Measurements from ENCODE around the gene SAMD14.

Gene SAMD14

DNA sequence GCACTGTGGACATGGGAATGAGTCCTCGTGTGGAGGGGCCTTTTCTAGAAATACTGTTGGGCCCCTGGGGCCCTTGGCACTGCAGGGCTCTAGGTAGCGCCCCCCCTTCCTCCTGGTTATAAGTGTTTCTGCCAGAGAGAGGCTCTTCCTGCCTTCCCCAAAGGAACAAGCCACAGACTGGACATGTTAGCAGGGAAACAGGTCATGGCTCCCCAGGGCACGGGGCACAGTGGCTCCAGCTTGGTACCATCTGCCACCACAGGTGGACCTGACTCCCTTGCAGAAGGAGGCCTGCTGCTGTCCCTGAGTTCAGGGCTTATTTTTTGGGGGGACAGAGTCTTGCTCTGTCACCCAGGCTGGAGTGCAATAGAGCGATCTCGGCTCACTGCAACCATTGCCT, 26.0 kb downstream of the SAMD14 start:
- Histone ChIP-seq H3K4me3 (ENCODE audit: low read depth in 1 of 2, low read length in 2 of 2) (no peak overlapping the region), H3K4me1 (ENCODE audit: control insufficient read depth in 1 of 2, insufficient read depth in 2 of 2, low read length in 2 of 2) (peaks cover 29 to 40% of the 10 kb centered on the region in 2 donors), H3K27me3 (ENCODE audit: low read depth, low read length) (no peaks in the 10 kb centered on the region), H3K36me3 (ENCODE audit: control insufficient read depth in 1 of 2, insufficient read depth in 2 of 2, low read length in 2 of 2) (peaks cover 30 to 50% of the 10 kb centered on the region in 2 donors), H3K9me3 (ENCODE audit: control insufficient read depth in 1 of 2, low read length in 2 of 2) (no peaks in the 10 kb centered on the region), H3K27ac (ENCODE audit: low read length) (no peak overlapping the region)

DNA sequence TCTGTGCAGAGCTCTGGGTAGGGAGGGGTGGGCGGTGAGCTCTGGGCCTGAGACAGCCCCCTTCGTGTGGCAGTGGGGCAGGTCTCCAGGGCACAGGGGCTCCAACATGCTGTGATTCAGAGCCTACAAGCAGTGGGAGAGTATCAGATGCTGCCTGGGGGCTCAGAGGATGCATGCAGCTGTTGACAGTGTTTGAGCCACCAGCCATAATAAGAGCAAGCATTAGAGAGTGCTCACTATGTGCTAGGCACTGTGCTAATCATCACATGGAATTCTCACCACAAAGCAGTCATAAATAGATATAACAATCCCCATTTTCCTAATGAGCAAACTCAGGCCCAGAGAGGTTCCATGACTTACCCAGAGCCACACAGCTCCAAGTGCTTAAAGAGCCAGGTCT, 26.7 kb downstream of the SAMD14 start:
- peaks cover 29 to 40% of the 10 kb centered on the region in 2 donors for H3K4me1 ChIP-seq (ENCODE audit: control insufficient read depth in 1 of 2, insufficient read depth in 2 of 2, low read length in 2 of 2)
- H3K27me3 ChIP-seq (ENCODE audit: low read depth, low read length) = no peaks in the 10 kb centered on the region
- H3K4me3 ChIP-seq (ENCODE audit: low read depth in 1 of 2, low read length in 2 of 2) = no peak overlapping the region
- H3K36me3 ChIP-seq (ENCODE audit: control insufficient read depth in 1 of 2, insufficient read depth in 2 of 2, low read length in 2 of 2) = peaks cover 30 to 50% of the 10 kb centered on the region in 2 donors
- no peak overlapping the region for H3K27ac ChIP-seq (ENCODE audit: low read length)
- no peaks in the 10 kb centered on the region for H3K9me3 ChIP-seq (ENCODE audit: control insufficient read depth in 1 of 2, low read length in 2 of 2)

DNA sequence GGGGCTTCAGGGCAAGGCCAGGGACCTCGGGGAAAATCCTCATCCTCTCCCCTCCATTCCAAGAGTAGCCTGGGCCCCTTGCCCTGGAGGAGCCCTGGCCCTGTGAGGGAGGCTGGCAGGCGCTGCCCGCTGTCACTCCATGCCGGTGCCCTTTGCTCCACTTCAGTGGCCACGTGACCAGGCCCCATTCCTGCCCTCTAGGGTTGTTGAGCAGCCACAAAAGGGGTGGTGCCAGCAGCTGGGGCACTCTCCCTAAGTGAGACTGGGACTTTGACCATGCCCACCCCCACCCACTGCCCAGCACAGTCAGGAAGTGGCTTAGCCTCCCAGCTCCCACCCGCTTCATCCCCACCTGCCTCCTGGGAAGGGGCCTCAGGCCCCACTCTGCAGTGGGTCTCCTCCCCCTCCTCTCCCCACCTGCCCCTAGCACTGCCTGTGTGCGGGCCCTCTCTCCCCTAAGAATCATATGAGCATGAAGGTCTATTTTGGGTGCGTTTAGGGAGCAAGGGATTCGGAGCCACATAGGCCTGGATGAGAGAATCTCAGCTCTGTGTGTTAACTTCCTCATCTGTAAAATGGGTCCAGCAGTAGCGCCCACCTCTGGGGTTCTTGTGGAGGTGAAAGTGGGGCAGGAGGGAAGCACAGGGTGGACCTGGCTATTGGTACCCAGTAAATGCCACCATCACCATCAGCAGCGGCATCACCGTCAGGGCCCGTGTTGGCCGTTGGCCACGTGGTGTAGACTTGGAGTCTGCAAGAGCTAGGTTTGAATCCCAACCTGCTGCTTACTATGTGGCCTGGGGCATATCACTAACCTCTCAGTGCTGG, 27.6 kb downstream of the SAMD14 start:
- Histone ChIP-seq H3K4me3 (ENCODE audit: low read depth in 1 of 2, low read length in 2 of 2) (no peak overlapping the region), H3K36me3 (ENCODE audit: control insufficient read depth in 1 of 2, insufficient read depth in 2 of 2, low read length in 2 of 2) (peaks cover 28 to 50% of the 10 kb centered on the region in 2 donors), H3K27ac (ENCODE audit: low read length) (peak overlapping the region; percentile 74), H3K9me3 (ENCODE audit: control insufficient read depth in 1 of 2, low read length in 2 of 2) (no peaks in the 10 kb centered on the region), H3K4me1 (ENCODE audit: control insufficient read depth in 1 of 2, insufficient read depth in 2 of 2, low read length in 2 of 2) (peaks cover 29 to 40% of the 10 kb centered on the region in 2 donors), H3K27me3 (ENCODE audit: low read depth, low read length) (no peaks in the 10 kb centered on the region)

DNA sequence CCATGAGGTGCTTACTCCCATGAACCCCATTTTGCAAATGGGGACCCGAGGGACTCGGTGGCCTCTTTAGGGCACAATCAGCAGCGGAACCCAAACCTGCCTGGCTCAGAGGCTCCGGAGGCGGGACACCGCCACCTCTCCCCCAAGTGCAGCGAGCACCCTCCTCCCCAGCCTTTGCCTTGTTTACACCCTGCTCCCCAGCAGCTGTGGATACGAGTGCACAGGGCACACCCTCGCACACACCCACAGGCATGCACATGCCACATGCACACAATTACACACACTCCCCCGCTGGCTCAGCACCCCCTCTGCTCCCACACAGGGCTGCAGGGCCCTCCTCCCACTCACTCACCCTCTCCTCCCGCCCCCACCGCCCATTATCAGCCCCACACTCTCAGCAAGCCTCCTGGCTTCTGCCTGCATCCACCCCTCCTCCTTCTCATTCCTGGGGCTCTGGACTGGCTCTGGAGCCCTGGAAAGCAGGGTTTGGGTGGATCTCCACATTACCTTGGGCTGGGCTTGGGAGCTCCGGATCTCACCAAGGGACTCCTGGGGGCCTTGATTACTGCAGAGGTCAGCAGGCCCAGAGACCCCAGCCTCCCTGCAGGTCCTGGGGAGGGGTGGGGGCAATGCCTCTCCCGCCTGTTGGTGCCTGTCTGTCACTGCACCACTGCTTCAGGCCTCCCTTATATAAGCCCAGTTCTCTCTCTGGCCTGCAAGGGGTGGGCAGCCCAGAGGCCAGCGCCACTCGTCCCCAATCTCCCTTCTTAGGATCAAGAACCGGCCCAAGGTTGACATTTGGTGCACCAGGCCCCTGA, 28.4 kb downstream of the SAMD14 start:
- H3K9me3 ChIP-seq (ENCODE audit: control insufficient read depth in 1 of 2, low read length in 2 of 2) = no peaks in the 10 kb centered on the region
- H3K36me3 ChIP-seq (ENCODE audit: control insufficient read depth in 1 of 2, insufficient read depth in 2 of 2, low read length in 2 of 2) = peaks cover 26 to 44% of the 10 kb centered on the region in 2 donors
- peaks cover 29 to 48% of the 10 kb centered on the region in 2 donors for H3K4me1 ChIP-seq (ENCODE audit: control insufficient read depth in 1 of 2, insufficient read depth in 2 of 2, low read length in 2 of 2)
- H3K27ac ChIP-seq (ENCODE audit: low read length) = peak overlapping the region; percentile 69
- H3K4me3 ChIP-seq (ENCODE audit: low read depth in 1 of 2, low read length in 2 of 2) = peak overlapping the region in 1 of 2 donors; percentile 21
- no peaks in the 10 kb centered on the region for H3K27me3 ChIP-seq (ENCODE audit: low read depth, low read length)

DNA sequence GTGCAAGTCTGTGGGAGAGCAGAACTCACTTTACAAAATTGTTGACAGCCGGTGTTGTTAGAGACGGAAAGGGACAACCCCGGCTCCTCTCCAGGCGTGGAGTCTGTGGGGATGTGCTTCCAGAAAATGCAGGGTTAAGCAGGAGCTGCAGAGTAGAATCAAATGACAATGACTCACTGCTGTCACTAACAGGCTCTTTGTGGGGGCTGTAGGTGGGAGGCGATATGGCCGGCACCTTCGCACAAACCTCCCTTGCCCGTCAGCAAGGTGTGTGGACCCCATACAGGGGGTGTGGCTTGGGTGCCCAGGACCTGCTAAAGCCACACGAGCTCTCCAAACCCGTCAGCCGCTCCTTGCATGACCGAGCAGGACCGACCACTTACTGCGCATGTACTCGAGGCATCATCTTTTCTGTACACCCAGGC, 29.0 kb downstream of the SAMD14 start:
- peak overlapping the region in 1 of 2 donors; percentile 21 for H3K4me3 ChIP-seq (ENCODE audit: low read depth in 1 of 2, low read length in 2 of 2)
- peak overlapping the region; percentile 56 for H3K27ac ChIP-seq (ENCODE audit: low read length)
- H3K4me1 ChIP-seq (ENCODE audit: control insufficient read depth in 1 of 2, insufficient read depth in 2 of 2, low read length in 2 of 2) = peaks cover 29 to 54% of the 10 kb centered on the region in 2 donors
- H3K27me3 ChIP-seq (ENCODE audit: low read depth, low read length) = no peaks in the 10 kb centered on the region
- H3K9me3 ChIP-seq (ENCODE audit: control insufficient read depth in 1 of 2, low read length in 2 of 2) = no peaks in the 10 kb centered on the region
- peaks cover 21 to 39% of the 10 kb centered on the region in 2 donors for H3K36me3 ChIP-seq (ENCODE audit: control insufficient read depth in 1 of 2, insufficient read depth in 2 of 2, low read length in 2 of 2)

DNA sequence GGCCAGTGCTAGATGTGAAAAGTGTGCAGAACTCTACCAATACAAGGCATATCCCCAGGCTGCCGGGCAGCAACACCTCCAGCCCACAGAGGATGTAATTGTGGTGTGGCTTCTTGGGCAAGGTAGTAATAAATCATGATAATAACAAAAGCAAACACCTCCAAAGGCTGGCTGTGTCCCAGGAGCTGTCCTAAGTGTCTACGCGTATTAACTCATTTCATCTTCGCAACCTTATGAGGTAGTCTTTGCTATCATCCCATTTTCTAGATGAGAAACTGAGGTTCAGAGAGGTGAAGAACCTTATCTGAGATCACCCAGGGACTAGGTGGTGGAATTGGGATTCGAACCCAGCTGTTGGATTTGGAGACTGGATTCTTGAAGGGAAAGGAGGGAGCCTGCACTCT, 29.5 kb downstream of the SAMD14 start:
- Histone ChIP-seq H3K9me3 (ENCODE audit: control insufficient read depth in 1 of 2, low read length in 2 of 2) (no peaks in the 10 kb centered on the region), H3K36me3 (ENCODE audit: control insufficient read depth in 1 of 2, insufficient read depth in 2 of 2, low read length in 2 of 2) (peaks cover 17 to 35% of the 10 kb centered on the region in 2 donors), H3K4me3 (ENCODE audit: low read depth in 1 of 2, low read length in 2 of 2) (no peak overlapping the region), H3K27ac (ENCODE audit: low read length) (peak overlapping the region; percentile 56), H3K4me1 (ENCODE audit: control insufficient read depth in 1 of 2, insufficient read depth in 2 of 2, low read length in 2 of 2) (peaks cover 29 to 57% of the 10 kb centered on the region in 2 donors), H3K27me3 (ENCODE audit: low read depth, low read length) (no peaks in the 10 kb centered on the region)

DNA sequence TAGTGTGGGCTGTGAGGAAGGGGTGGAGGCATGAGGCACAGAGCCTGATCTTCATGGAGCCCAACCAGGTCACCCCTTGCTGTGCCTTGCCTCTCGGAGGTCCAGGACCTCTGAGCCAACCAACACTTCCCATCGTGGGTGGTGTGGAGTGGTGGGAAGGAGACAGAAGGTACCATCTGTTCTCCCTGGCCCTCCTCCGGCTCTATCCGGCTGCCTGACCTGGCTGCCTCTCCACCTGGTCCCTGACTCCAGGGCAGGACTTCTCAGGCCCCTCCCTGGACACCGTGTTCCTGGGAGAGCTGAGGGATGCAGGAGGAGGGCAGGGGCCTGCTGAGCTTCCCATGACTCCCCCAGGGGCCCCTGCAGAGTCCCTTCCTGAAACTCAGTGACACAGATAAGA, 31.0 kb downstream of the SAMD14 start:
- Histone ChIP-seq H3K27me3 (ENCODE audit: low read depth, low read length) (no peaks in the 10 kb centered on the region), H3K36me3 (ENCODE audit: control insufficient read depth in 1 of 2, insufficient read depth in 2 of 2, low read length in 2 of 2) (peaks cover 16 to 25% of the 10 kb centered on the region in 2 donors), H3K4me1 (ENCODE audit: control insufficient read depth in 1 of 2, insufficient read depth in 2 of 2, low read length in 2 of 2) (peaks cover 29 to 57% of the 10 kb centered on the region in 2 donors), H3K4me3 (ENCODE audit: low read depth in 1 of 2, low read length in 2 of 2) (no peak overlapping the region), H3K9me3 (ENCODE audit: control insufficient read depth in 1 of 2, low read length in 2 of 2) (no peaks in the 10 kb centered on the region), H3K27ac (ENCODE audit: low read length) (no peak overlapping the region)

DNA sequence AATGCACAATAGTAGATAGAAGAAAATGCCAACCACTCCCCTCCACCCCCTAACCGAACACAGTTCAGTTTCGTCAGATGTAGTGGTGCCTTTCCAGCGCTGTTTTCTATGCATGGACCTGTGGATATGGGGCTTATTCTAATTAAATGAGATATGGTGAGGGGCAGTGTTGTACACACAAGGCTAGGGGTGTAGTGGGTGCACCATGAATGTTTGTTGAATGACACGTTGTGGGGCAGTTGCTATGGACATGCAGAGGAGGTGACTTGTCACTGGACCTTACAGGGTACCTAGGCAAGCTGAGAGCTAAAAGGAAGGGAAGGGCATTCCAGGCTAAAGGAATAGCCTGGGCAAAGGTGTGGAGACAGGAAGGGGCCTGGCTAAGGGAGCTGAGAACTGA, 31.4 kb downstream of the SAMD14 start:
- no peaks in the 10 kb centered on the region for H3K27me3 ChIP-seq (ENCODE audit: low read depth, low read length)
- no peaks in the 10 kb centered on the region for H3K9me3 ChIP-seq (ENCODE audit: control insufficient read depth in 1 of 2, low read length in 2 of 2)
- peaks cover 16 to 25% of the 10 kb centered on the region in 2 donors for H3K36me3 ChIP-seq (ENCODE audit: control insufficient read depth in 1 of 2, insufficient read depth in 2 of 2, low read length in 2 of 2)
- no peak overlapping the region for H3K27ac ChIP-seq (ENCODE audit: low read length)
- peaks cover 29 to 56% of the 10 kb centered on the region in 2 donors for H3K4me1 ChIP-seq (ENCODE audit: control insufficient read depth in 1 of 2, insufficient read depth in 2 of 2, low read length in 2 of 2)
- no peak overlapping the region for H3K4me3 ChIP-seq (ENCODE audit: low read depth in 1 of 2, low read length in 2 of 2)

DNA sequence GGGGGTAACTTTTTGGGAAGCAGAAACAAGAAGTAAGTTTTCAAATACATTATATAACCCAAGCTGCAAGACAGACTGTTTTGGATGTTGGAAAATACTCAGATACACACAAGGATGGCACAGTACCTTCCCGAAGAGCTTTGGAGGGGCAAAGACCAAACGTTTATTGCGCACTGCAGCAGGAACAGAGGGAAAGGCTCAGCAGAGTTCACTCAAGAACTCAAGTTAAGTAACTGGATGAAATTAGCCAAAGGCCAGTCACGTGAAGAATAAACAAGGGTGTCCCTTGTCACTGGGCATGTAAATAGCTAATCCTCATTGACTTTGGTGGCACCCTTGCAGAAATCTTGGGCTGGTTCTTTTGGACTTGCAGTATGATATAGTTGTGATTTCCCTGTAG, 32.0 kb downstream of the SAMD14 start:
- peaks cover 16 to 25% of the 10 kb centered on the region in 2 donors for H3K36me3 ChIP-seq (ENCODE audit: control insufficient read depth in 1 of 2, insufficient read depth in 2 of 2, low read length in 2 of 2)
- H3K9me3 ChIP-seq (ENCODE audit: control insufficient read depth in 1 of 2, low read length in 2 of 2) = no peaks in the 10 kb centered on the region
- H3K27me3 ChIP-seq (ENCODE audit: low read depth, low read length) = no peaks in the 10 kb centered on the region
- no peak overlapping the region for H3K4me3 ChIP-seq (ENCODE audit: low read depth in 1 of 2, low read length in 2 of 2)
- no peak overlapping the region for H3K27ac ChIP-seq (ENCODE audit: low read length)
- H3K4me1 ChIP-seq (ENCODE audit: control insufficient read depth in 1 of 2, insufficient read depth in 2 of 2, low read length in 2 of 2) = peaks cover 29 to 50% of the 10 kb centered on the region in 2 donors

DNA sequence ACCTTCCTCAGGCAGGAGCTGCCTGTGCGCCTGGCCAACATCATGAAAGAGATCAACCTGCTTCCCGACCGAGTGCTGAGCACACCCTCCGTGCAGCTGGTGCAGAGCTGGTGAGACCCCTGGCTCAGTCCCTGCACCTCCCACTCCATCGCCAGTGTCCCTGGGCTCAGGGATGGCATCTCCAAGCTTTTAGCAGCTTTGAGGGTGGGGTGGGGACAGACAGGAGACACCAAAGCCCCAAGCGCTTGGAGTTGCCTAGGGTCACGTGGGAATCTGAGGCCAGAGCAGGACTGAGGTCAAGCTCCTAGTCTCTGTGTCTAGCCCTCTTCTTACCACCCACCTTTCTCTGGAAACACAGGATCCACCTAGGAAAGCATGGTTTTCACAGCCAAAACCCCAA, 32.5 kb downstream of the SAMD14 start:
- H3K27ac ChIP-seq (ENCODE audit: low read length) = no peak overlapping the region
- H3K27me3 ChIP-seq (ENCODE audit: low read depth, low read length) = no peaks in the 10 kb centered on the region
- no peak overlapping the region for H3K4me3 ChIP-seq (ENCODE audit: low read depth in 1 of 2, low read length in 2 of 2)
- H3K4me1 ChIP-seq (ENCODE audit: control insufficient read depth in 1 of 2, insufficient read depth in 2 of 2, low read length in 2 of 2) = peaks cover 24 to 45% of the 10 kb centered on the region in 2 donors
- H3K9me3 ChIP-seq (ENCODE audit: control insufficient read depth in 1 of 2, low read length in 2 of 2) = no peaks in the 10 kb centered on the region
- H3K36me3 ChIP-seq (ENCODE audit: control insufficient read depth in 1 of 2, insufficient read depth in 2 of 2, low read length in 2 of 2) = peaks cover 16 to 25% of the 10 kb centered on the region in 2 donors

DNA sequence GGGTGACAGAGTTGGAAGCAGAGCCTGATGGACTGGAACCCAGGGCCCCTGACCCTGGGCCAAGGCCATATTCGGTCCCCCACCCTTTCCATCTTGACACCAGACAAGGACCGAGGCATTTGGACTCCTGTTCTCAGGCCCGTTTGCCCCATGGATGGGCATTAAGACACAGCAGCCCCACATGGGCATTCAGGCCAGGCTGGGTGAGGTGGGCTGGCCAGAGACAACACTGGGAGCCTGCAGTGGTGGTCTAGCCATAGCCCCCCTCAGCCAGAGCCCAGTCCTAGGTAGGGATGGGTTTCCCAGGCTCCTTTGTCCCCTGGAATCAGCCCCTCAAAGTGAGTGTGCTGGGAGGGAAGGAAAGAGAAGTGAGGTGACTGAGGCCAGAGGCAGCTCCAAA, 33.2 kb downstream of the SAMD14 start:
- H3K4me1 ChIP-seq (ENCODE audit: control insufficient read depth in 1 of 2, insufficient read depth in 2 of 2, low read length in 2 of 2) = peaks cover 18 to 38% of the 10 kb centered on the region in 2 donors
- H3K36me3 ChIP-seq (ENCODE audit: control insufficient read depth in 1 of 2, insufficient read depth in 2 of 2, low read length in 2 of 2) = peaks cover 16 to 25% of the 10 kb centered on the region in 2 donors
- peak overlapping the region; percentile 89 to 93 for H3K4me3 ChIP-seq (ENCODE audit: low read depth in 1 of 2, low read length in 2 of 2)
- H3K9me3 ChIP-seq (ENCODE audit: control insufficient read depth in 1 of 2, low read length in 2 of 2) = no peaks in the 10 kb centered on the region
- H3K27me3 ChIP-seq (ENCODE audit: low read depth, low read length) = no peaks in the 10 kb centered on the region
- no peak overlapping the region for H3K27ac ChIP-seq (ENCODE audit: low read length)

Data from muscle layer of duodenum (tissue), 2 donors.